ELR (cell line): Measurements from ENCODE around the gene MMAB.

Source experiments
- DNase-seq: peaks from one replicate; pipeline ENCODE4 v3.0.0-alpha.2; 2015; ENCODE audit warnings: low read depth

Gene MMAB

DNA sequence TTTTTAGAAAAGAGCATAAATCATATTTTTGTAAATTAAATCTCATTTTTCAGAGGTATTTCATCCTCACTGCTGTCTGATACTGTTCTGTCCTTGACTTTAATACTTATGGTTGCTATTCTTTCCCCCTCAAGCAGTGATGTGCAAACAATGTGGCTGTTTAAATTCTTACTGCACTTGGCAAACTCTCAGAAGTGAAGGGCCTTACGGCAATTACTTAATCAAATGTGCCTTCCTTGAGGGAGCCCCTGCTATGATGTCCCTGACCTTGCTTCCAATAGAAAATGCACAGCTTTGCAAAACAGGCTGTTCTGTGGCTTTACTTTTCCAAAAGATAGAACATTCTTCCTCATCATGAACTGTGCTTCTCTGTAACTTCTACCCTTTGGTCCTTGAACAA is 60.7 kb downstream of the MMAB start:
- DNase-seq, result no peak

- no peak for DNase-seq
Observed at GRCh38 chr12:109510196-109510595, 63.1 kb downstream of the MMAB start.

DNA sequence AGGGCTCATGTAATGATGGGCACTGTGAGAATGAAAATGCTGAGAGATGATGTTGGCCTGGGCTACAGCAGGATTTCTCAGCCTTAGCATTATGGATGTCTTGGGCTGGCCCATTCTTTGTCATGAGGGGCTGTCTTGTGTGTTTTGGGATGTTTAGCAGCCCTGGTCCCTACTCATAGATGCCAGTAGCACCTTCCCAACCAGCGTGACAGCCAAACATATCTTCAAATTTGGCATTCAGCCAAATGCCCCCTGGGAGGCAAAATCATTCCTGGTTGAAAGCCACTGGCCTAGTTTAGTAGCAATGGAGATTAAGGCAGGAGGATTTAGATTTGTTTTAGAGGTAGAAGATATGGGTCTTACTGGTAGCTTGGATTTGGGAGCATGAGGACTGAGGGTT is 69.2 kb downstream of the MMAB start:
- no peak for DNase-seq
